ENCODE results near the gene CLEC3A.

GRCh38 chr16:77977339-77977738 is 45.0 kb upstream of the CLEC3A start:
- TF ChIP-seq POLR2A (IDR thresholded peaks at IDR 0.05) = no peak
- TF ChIP-seq, protein P1, sequence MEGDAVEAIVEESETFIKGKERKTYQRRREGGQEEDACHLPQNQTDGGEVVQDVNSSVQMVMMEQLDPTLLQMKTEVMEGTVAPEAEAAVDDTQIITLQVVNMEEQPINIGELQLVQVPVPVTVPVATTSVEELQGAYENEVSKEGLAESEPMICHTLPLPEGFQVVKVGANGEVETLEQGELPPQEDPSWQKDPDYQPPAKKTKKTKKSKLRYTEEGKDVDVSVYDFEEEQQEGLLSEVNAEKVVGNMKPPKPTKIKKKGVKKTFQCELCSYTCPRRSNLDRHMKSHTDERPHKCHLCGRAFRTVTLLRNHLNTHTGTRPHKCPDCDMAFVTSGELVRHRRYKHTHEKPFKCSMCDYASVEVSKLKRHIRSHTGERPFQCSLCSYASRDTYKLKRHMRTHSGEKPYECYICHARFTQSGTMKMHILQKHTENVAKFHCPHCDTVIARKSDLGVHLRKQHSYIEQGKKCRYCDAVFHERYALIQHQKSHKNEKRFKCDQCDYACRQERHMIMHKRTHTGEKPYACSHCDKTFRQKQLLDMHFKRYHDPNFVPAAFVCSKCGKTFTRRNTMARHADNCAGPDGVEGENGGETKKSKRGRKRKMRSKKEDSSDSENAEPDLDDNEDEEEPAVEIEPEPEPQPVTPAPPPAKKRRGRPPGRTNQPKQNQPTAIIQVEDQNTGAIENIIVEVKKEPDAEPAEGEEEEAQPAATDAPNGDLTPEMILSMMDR (IDR thresholded peaks at IDR 0.05 in 4 of 5, conservative IDR thresholded peaks at IDR 0.05 in 1 of 5) = no peak
